Measurements from ENCODE around the gene OR2B6. TPM values are rescaled to one million over a fixed set of nuclear protein-coding genes. Genes with fewer than 3 reads are reported as not detected.

The OR2B6 gene
- total and polyA plus RNA-seq, 2 donors from 2014 or later, result not detected

DNA sequence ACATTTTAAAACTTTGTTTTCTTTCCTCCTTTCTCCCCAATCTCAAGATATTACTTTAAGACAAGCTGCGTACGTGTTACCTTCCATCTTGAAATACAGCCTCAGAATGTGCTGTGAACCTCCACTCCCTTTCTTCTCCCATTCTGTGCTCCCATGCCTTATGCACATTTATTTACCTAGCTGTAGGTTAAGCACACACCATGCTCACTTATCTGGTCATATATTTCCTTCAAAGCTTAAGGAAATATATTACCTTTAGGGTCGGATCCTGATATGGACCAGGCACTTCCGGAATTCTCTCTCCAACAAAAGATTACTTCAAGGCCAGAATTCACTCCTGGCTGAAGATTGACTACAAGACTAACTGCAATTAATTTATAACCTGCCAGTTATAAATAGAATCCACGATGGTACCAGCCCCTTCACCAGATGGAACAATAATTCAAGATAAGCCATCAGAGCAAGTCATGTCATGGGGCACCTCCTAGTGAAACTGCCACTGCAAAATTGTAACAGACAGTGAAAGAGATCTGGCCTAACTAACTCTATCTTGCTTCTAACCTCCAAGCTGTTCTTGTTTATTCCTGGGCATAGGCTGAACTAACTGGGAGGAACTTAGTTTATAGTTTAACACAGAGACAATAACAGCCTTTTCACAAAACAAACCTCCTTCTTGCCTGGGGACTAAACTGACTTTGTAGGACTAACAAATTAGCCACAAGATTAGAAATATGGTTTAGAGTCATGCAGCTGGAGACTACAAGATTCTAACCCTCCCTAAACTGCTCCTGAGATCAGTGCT, 47.5 kb downstream of the OR2B6 start:
- Histone ChIP-seq H3K4me3 (ENCODE audit: low read length in 3 of 3) (no peak overlapping the region), H3K9ac (ENCODE audit: low read length in 3 of 3) (no peak overlapping the region), H3K27ac (ENCODE audit: low read depth in 2 of 2, low read length in 2 of 2) (no peak overlapping the region), H3K36me3 (ENCODE audit: control insufficient read depth in 2 of 3, insufficient read depth in 3 of 3, low read length in 3 of 3) (no peaks in the 10 kb centered on the region), H3K9me3 (ENCODE audit: control insufficient read depth in 2 of 3, insufficient read depth in 1 of 3, low read length in 3 of 3) (no peaks in the 10 kb centered on the region), H3K4me1 (ENCODE audit: control insufficient read depth in 2 of 3, insufficient read depth in 2 of 3, low read depth in 1 of 3, low read length in 3 of 3) (no peaks in the 10 kb centered on the region), H3K27me3 (ENCODE audit: control insufficient read depth, insufficient read depth, low read length) (no peaks in the 10 kb centered on the region)
- TF ChIP-seq, protein P1, sequence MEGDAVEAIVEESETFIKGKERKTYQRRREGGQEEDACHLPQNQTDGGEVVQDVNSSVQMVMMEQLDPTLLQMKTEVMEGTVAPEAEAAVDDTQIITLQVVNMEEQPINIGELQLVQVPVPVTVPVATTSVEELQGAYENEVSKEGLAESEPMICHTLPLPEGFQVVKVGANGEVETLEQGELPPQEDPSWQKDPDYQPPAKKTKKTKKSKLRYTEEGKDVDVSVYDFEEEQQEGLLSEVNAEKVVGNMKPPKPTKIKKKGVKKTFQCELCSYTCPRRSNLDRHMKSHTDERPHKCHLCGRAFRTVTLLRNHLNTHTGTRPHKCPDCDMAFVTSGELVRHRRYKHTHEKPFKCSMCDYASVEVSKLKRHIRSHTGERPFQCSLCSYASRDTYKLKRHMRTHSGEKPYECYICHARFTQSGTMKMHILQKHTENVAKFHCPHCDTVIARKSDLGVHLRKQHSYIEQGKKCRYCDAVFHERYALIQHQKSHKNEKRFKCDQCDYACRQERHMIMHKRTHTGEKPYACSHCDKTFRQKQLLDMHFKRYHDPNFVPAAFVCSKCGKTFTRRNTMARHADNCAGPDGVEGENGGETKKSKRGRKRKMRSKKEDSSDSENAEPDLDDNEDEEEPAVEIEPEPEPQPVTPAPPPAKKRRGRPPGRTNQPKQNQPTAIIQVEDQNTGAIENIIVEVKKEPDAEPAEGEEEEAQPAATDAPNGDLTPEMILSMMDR (IDR thresholded peaks at IDR 0.05; ENCODE audit: borderline replicate concordance, extremely low read depth, insufficient read depth), result no peak
- DNase-seq (no peak), FAIRE-seq (no peak)
- intact Hi-C loops (cut with DNase I), result no loop called here

DNA sequence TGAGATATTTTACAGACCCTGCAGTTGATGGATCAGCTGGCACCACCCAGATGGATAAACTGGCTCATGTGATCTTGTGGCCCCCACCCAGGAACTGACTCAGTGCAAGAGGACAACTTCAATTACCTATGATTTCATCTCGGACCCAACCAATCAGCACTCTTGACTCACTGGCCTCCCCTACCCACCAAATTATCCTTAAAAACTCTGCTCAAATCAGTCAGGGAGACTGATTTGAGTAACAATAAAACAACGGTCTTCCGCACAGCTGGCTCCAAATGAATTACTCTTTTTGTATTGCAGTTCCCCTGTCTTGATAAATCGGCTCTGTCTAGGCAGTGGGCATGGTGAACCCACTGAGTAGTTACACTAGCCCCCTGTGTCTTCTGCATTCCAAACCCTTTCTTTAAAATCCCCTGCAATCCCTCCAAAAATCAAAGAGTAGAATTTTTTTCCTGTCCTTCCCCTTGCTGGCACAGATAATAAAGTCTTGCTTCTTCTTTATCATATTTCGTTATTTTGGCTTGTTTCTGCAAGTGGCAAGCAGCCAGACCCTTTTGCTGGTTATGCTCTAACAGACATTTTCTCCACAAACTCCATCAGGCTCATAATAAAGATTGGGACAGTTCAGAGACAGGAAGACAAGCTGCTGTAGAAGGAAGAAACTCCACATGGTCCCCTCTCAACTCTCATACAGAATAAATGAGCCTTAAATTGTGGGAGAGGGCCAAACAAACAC, 48.3 kb downstream of the OR2B6 start:
- no peaks in the 10 kb centered on the region for H3K27me3 ChIP-seq (ENCODE audit: control insufficient read depth, insufficient read depth, low read length)
- no peak overlapping the region for H3K9ac ChIP-seq (ENCODE audit: low read length in 3 of 3)
- H3K36me3 ChIP-seq (ENCODE audit: control insufficient read depth in 2 of 3, insufficient read depth in 3 of 3, low read length in 3 of 3), result no peaks in the 10 kb centered on the region
- H3K4me1 ChIP-seq (ENCODE audit: control insufficient read depth in 2 of 3, insufficient read depth in 2 of 3, low read depth in 1 of 3, low read length in 3 of 3), result no peaks in the 10 kb centered on the region
- no peak overlapping the region for H3K4me3 ChIP-seq (ENCODE audit: low read length in 3 of 3)
- intact Hi-C loops (cut with DNase I), result no loop called here
- DNase-seq, result no peak
- no peak for FAIRE-seq
- TF ChIP-seq, protein P1 (IDR thresholded peaks at IDR 0.05; ENCODE audit: borderline replicate concordance, extremely low read depth, insufficient read depth), result no peak
- H3K27ac ChIP-seq (ENCODE audit: low read depth in 2 of 2, low read length in 2 of 2), result no peak overlapping the region
- H3K9me3 ChIP-seq (ENCODE audit: control insufficient read depth in 2 of 3, insufficient read depth in 1 of 3, low read length in 3 of 3), result no peaks in the 10 kb centered on the region

DNA sequence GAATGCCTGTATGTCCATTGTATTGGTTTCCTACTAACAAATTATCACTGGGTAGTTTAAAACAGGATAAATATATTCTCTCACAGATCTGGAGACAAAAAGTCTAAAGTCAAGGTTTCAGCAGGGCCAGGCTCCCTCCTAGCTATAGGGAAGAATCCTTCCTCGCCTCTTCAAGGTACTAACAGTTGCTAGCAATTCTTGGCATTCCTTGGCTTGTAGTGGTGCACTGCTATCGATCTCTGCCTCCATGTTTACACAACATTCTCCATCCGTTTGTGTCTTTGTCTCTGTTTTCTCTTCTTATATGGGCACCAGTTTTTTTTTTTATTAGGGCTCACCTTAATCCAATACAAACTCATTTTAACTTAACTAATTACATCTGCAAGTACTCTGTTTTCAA, 48.9 kb downstream of the OR2B6 start:
- Histone ChIP-seq H3K36me3 (ENCODE audit: control insufficient read depth in 2 of 3, insufficient read depth in 3 of 3, low read length in 3 of 3) (no peaks in the 10 kb centered on the region), H3K4me1 (ENCODE audit: control insufficient read depth in 2 of 3, insufficient read depth in 2 of 3, low read depth in 1 of 3, low read length in 3 of 3) (no peaks in the 10 kb centered on the region), H3K27me3 (ENCODE audit: control insufficient read depth, insufficient read depth, low read length) (no peaks in the 10 kb centered on the region), H3K9me3 (ENCODE audit: control insufficient read depth in 2 of 3, insufficient read depth in 1 of 3, low read length in 3 of 3) (no peaks in the 10 kb centered on the region), H3K27ac (ENCODE audit: low read depth in 2 of 2, low read length in 2 of 2) (no peak overlapping the region), H3K9ac (ENCODE audit: low read length in 3 of 3) (no peak overlapping the region), H3K4me3 (ENCODE audit: low read length in 3 of 3) (no peak overlapping the region)
- DNase-seq (no peak), FAIRE-seq (no peak)
- TF ChIP-seq, protein P1 (IDR thresholded peaks at IDR 0.05; ENCODE audit: borderline replicate concordance, extremely low read depth, insufficient read depth), result no peak
- intact Hi-C loops (cut with DNase I), result no loop called here

Other genes starting within 250 kb of the OR2B6 start
- gene OR2B2, start 44.8 kb upstream of the OR2B6 start, total RNA-seq, result not detected
- gene OR2B2, start 44.8 kb upstream of the OR2B6 start, polyA plus RNA-seq (ENCODE audit: insufficient read depth, low read depth, low replicate concordance), result not detected
- 3.6 TPM for gene ZNF165, start 123.3 kb downstream of the OR2B6 start, total RNA-seq
- 3.0 TPM for gene ZNF165, start 123.3 kb downstream of the OR2B6 start, polyA plus RNA-seq (ENCODE audit: insufficient read depth, low read depth, low replicate concordance)
- gene ZSCAN16, start 167.4 kb downstream of the OR2B6 start, total RNA-seq, result 6.1 TPM
- 6.8 TPM for gene ZSCAN16, start 167.4 kb downstream of the OR2B6 start, polyA plus RNA-seq (ENCODE audit: insufficient read depth, low read depth, low replicate concordance)
- gene ZKSCAN8, start 184.6 kb downstream of the OR2B6 start, total RNA-seq, result 26.4 TPM
- 3.5 TPM for gene ZKSCAN8, start 184.6 kb downstream of the OR2B6 start, polyA plus RNA-seq (ENCODE audit: insufficient read depth, low read depth, low replicate concordance)